Chondrocyte (in vitro differentiated cells): ENCODE results near the gene TBL2. TPM values are rescaled to one million over a fixed set of nuclear protein-coding genes. Genes with fewer than 3 reads are reported as not detected.

ENCODE experiments used
- DNase-seq: peaks from one replicate; pipeline ENCODE4 v3.0.0; 2021; ENCODE audit warnings: mixed read lengths, low spot score
- H3K27ac Mint-ChIP-seq: one replicate; pipeline ENCODE4 v1.8.0; 2021; ENCODE audit warnings: mild to moderate bottlenecking, moderate library complexity, mixed read lengths; ENCODE audit not compliant: unreplicated experiment
- H3K27me3 Mint-ChIP-seq: 2 replicates; pipeline ENCODE4 v1.8.0; 2021; ENCODE audit warnings: low read depth, mixed read lengths
- H3K36me3 Mint-ChIP-seq: 2 replicates; pipeline ENCODE4 v1.8.0; 2021; ENCODE audit warnings: low read depth, mixed read lengths
- H3K4me1 Mint-ChIP-seq: 2 replicates; pipeline ENCODE4 v1.8.0; 2021; ENCODE audit warnings: low read depth, mild to moderate bottlenecking, mixed read lengths
- H3K4me3 Mint-ChIP-seq: one replicate; pipeline ENCODE4 v1.8.0; 2021; ENCODE audit warnings: mild to moderate bottlenecking, moderate library complexity, mixed read lengths; ENCODE audit not compliant: unreplicated experiment
- H3K9me3 Mint-ChIP-seq: 2 replicates; pipeline ENCODE4 v1.8.0; 2021; ENCODE audit warnings: low read depth, mixed read lengths
- CTCF ChIP-seq: fragments of 200-600 bp; sonication (generic); IDR thresholded peaks from 2 replicates; pipeline ENCODE4 v1.5.0; 2021; ENCODE audit warnings: antibody characterized with exemption, mild to moderate bottlenecking, moderate library complexity
- total RNA-seq: library from RNA; stranded (reverse); gene quantifications from 3 replicates; pipeline ENCODE4 v1.2.1, GENCODE V29; 2021

TBL2 gene
- total RNA-seq, 1 donor from 2014 or later: 50.4 TPM

GRCh38 chr7:73602721-73603651, 24.6 kb upstream of the TBL2 start:
- no peaks in the 10 kb centered on the region for H3K9me3 Mint-ChIP-seq
- TF ChIP-seq CTCF: no peak
- H3K36me3 Mint-ChIP-seq: no peaks in the 10 kb centered on the region
- no peak overlapping the region for H3K27ac Mint-ChIP-seq
- peaks cover 16% of the 10 kb centered on the region for H3K27me3 Mint-ChIP-seq
- H3K4me3 Mint-ChIP-seq: no peak overlapping the region
- no peak for DNase-seq
- no peaks in the 10 kb centered on the region for H3K4me1 Mint-ChIP-seq

- no peak for TF ChIP-seq CTCF
- Mint-ChIP-seq H3K4me1 (no peaks in the 10 kb centered on the region), H3K27me3 (peaks cover 15% of the 10 kb centered on the region), H3K4me3 (no peak overlapping the region), H3K27ac (no peak overlapping the region), H3K9me3 (no peaks in the 10 kb centered on the region), H3K36me3 (no peaks in the 10 kb centered on the region)
- no peak for DNase-seq
These were observed 21.5 kb upstream of the TBL2 start for GRCh38 chr7:73599916-73600315.

- no peaks in the 10 kb centered on the region for H3K9me3 Mint-ChIP-seq
- no peaks in the 10 kb centered on the region for H3K36me3 Mint-ChIP-seq
- DNase-seq: no peak
- peaks cover 15% of the 10 kb centered on the region for H3K27me3 Mint-ChIP-seq
- no peak overlapping the region for H3K4me3 Mint-ChIP-seq
- H3K4me1 Mint-ChIP-seq: no peaks in the 10 kb centered on the region
- no peak for TF ChIP-seq CTCF
- H3K27ac Mint-ChIP-seq: no peak overlapping the region
These were observed 20.9 kb upstream of the TBL2 start for GRCh38 chr7:73599151-73599882.

GRCh38 chr7:73597978-73598782, 19.8 kb upstream of the TBL2 start:
- DNase-seq: no peak
- no peak overlapping the region for H3K27ac Mint-ChIP-seq
- no peak overlapping the region for H3K4me3 Mint-ChIP-seq
- peaks cover 15% of the 10 kb centered on the region for H3K27me3 Mint-ChIP-seq
- H3K9me3 Mint-ChIP-seq: no peaks in the 10 kb centered on the region
- no peaks in the 10 kb centered on the region for H3K4me1 Mint-ChIP-seq
- no peak for TF ChIP-seq CTCF
- H3K36me3 Mint-ChIP-seq: no peaks in the 10 kb centered on the region
